T-helper 2 cell (primary cell): Measurements from ENCODE around the gene ATP9A.
A peak's percentile ranks its signal among the peaks of the same experiment; 100 is the strongest.
"Not testable (repeated sequence)": the region's sequence is repeated elsewhere in the genome, so short reads cannot be mapped to it uniquely, and the experiment has no call there.

Experiments used
- DNase-seq, 5 experiments: peaks; one replicate each; pipeline versions ENCODE4 v3.0.0 to v3.0.0-alpha.2; 2012 to 2022
- total RNA-seq, 2 donors: gene quantifications; one replicate each; lab custom pipeline; 2026; lab: John Stamatoyannopoulos, UW

ATP9A gene, protein sequence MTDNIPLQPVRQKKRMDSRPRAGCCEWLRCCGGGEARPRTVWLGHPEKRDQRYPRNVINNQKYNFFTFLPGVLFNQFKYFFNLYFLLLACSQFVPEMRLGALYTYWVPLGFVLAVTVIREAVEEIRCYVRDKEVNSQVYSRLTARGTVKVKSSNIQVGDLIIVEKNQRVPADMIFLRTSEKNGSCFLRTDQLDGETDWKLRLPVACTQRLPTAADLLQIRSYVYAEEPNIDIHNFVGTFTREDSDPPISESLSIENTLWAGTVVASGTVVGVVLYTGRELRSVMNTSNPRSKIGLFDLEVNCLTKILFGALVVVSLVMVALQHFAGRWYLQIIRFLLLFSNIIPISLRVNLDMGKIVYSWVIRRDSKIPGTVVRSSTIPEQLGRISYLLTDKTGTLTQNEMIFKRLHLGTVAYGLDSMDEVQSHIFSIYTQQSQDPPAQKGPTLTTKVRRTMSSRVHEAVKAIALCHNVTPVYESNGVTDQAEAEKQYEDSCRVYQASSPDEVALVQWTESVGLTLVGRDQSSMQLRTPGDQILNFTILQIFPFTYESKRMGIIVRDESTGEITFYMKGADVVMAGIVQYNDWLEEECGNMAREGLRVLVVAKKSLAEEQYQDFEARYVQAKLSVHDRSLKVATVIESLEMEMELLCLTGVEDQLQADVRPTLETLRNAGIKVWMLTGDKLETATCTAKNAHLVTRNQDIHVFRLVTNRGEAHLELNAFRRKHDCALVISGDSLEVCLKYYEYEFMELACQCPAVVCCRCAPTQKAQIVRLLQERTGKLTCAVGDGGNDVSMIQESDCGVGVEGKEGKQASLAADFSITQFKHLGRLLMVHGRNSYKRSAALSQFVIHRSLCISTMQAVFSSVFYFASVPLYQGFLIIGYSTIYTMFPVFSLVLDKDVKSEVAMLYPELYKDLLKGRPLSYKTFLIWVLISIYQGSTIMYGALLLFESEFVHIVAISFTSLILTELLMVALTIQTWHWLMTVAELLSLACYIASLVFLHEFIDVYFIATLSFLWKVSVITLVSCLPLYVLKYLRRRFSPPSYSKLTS
- total RNA-seq, result 0 to 2.2 reads per million in 2 donors

DNA sequence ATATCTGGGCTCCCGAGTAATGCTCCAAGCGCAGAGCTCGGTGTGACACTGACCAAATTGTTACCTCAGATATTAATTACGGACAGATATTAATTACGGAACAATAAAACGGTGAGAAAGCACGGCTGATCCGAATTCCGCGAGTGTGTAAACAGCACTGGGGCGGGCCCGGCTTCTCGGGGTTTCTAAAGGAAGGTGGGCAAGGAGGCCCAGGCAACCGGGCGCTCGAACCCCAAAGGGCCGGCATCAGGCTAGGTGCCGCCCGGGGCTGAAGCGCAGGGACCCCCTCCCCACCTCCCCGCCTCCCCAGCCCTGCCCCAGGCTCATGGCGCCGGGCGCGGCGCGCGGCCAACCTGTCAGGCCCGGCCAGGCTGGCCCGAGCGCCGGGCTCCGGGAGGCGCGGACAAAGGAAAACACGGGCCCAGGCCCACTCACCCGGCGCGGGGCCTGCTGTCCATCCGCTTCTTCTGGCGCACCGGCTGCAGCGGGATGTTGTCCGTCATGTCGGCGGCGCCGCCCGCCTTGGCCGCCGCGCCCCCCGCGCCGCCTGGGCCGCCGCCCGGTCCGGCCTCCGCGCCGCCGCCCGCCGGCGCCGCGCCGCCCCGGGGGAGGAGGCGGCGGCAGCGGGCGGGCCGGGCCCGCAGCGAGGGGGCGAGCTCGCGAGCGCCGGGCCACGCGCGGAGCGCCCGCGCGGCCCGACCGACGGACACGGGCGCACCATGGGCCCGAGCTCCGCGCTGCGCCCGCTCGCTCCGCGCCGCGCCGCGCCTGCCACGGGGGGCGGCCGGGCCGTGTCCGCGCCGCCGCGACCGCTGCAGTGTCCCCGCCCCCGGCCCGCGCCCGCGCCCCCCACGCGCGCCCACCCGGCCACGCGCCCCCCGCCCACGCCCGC lies at the start of gene ATP9A:
TSS of gene ATP9A (minus strand) at position 524 of the 892 bp plus-strand sequence. CDS start at position 503, 21 bp downstream.
- no peak for DNase-seq

DNA sequence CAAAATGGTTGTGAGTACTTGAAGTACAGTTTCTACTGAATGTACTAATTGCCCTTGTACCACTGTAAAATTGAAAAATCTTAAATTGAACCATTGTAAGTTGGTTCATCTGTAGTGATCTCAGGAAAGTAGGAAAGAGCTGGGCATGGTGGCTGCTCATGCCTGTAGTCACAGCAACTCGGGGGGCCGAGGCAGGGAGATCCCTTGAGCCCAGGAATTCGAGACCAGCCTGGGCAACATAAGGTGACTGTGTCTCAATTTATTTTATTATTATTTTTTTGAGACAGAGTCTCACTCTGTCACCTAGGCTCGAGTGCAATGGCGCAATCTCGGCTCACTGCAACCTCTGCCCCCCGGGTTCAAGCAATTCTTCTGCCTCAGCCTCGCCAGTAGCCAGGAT lies 48.7 kb upstream of the ATP9A start:
- not testable (repeated sequence) for DNase-seq

DNA sequence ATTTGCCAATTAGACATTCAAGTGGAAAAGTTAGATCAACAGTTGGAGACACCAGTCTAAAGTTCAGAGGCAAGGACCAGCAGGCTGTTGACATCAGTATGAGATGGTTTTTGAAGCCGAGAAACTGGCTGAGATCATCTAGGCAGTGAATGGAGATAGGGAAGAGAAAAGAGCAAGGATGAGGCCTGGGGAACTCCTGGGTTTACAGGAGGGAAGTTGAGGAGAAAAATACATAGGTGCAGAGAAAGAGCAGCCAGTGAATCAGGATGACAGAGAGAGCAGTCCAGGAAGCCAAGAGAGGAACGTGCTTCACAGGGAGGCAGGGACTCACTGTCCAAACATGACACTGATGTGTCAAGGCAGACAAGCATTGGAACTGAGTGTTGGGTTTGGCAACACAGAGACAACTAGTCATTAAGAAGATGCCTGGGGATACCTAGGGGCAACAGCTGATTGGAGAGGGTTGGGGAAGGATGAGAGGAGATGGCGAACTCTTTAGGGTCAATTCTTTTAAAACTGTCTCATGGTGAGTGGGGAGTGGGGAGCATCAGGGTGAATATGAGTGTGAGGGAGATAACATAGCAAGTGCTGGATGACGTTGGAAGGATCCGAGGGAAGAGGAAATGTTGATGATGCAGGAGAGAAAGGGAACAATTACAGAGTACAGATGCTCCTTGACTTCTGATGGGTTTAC lies 47.3 kb upstream of the ATP9A start:
- DNase-seq, result no peak

DNA sequence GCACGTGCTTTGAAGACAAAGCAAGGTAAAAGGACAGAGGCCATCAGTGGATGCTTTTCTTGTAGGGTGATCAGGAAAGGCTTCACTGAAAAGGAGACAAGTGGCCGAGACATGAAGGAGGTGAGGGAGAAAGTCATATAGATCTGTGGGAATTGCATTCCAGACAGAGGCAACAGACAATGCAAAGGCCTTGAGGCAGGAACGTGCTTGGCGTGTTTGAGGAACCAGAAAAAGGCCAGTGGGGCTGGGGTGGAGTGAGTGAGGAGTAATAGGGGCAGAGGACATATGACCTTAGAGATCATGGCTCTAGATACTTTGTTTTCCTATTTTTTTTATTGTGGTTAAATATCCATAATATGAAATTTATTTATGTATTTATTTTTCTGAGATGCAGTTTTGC lies 44.7 kb upstream of the ATP9A start:
- DNase-seq, result no peak

DNA sequence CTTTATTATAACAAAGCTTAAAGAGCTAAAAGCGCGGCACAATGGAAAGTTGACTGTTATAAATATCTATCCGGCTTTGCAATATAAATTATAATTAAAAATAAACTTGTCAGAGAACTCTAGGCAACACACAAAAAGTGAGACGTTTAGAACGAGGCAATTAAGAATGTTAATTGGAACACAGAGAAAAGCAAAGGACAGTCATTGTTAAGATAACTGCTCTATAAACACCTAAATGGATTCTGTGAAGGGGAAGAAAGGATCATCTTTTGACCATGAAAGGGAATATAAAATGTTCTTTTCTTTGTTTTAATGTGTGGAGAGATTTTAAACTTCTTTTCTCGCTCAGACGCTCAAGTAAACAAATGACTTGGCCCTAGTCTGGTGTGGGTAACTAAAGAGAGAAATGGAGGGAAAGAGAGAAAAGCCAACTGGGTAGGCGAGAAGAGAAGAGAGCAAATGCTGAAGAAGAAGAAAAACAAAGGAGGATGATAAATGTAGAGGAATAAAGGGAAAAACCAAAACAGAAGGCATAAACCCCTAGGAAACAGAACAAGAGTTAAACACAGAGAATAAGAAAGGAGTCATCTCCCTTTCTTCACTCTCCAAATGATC lies 43.4 kb upstream of the ATP9A start:
- DNase-seq, result no peak

DNA sequence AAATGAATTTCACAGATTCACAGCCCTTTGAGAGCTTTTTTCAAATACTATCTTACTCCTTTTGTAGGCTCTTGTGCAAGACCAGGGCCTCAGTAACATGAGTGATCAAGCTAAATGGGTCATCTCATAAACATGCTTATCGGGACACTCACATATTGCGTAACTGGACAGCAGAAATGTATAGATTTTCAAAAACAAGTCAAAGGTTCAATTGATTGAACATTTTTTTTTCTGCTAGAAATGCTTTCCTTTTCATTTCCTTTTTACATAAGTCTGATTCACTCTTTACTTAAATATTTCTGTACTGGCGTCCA lies 42.8 kb upstream of the ATP9A start:
- DNase-seq, result no peak

DNA sequence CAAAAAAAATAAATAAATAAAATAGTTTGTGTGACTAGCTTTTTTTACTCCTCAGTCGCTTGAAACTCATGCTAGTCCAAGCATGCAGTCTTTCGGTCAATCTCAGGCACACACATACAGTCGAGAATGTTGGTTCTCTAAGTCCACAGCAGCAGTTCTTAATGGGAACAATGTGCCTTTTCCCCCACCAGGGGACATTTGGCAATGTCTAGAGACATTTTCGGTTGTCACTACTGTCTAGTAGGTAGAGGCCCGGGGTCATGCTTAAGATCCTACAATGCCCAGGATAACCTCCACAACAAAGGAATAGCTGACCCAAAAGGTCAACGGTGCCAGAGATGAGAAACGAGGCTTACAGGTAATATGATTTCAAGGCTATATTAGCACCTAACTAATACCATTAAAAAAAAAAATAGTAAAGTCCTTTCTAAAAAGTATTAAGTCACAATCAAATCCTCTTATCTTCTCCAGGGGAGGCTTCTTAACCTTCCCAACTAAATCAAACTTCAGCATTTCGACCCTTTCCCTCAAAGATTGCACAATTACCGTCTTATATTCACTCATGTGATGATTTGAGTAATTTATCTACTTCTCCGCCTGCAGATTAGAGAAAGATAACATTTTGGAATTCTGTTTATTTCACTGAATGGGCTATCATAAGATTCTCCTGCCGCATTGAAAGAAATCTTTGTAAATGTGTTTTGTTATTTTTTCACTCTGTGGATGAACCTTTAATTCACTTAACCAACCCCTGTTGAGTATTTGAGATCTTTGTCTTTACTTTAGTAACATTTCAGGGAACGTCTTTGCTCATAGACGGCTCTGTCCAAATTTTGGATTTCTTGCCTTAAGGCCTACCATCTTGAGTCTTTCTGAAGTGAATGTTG lies 42.2 kb upstream of the ATP9A start:
- DNase-seq, result no peak

DNA sequence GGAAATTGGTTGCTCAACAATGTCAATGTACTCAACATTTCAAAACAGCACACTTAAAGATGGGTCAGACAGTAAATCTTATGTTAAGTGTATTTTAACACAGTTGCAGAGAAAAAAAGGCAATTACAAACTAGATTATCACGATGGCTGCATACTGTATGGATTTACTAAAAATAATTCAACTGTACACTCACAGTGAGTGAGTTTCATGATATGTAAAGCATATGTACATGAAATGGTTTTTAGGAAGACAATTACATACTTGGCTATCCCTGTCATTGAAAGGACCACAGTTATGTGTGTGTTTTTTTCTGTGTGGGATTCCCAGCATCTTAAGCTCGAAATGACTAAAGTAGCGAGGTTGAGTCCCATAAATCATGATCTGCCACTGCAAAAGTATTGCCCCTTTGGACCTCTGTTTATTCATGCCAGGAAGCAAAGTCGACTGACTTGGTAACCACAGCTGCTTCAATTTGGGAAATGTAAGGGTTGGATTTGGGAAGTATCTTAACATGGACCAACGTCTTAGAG lies 39.6 kb upstream of the ATP9A start:
- DNase-seq, result no peak

DNA sequence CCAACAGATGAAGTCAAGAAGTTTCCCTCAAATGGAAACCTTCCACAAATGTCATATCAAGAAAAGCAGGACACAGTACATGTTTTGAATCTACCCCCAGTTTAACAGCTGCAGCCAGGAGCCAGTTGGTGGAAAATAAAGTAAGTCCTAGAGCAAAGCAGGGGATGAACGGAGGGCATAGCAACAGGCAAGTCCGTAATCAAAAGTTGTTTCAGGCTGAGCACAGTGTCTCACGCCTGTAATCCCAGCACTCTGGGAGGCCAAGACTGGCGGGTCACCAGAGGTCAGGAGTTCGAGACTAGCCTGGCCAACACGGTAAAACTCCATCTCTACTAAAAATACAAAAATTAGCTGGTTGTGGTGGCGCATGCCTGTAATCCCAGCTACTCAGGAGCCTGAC lies 36.6 kb upstream of the ATP9A start:
- no peak for DNase-seq

DNA sequence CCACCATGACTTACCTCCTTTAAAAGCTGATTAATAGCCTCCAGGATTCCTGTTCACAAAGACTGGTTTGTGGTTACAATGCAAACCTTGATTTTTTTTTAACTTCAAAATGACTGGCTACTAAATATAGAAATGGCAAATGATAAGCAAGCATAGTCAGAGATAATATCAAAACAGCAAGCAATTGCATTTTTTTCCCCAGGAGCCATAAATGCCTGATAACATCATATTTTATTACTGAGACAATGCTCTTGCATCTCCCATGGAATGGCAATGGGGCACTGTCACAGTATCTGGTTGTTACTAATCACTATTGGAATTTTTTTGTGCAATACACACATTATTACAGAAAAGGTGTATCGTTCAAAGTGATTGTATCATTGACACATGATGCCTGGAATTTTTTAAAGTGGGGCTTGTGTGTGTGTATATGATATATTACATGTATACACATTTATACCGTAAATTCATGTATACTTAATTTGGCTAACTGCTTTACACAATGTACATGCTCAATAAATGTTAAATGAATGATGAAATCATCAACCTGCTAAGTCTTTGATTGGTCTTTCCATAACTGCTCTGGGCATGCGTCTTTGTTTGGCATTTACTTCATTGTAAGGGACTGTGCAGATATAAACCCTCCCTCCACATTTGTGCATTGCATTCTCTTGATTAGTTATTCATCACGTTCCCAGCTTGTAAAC lies 35.1 kb upstream of the ATP9A start:
- DNase-seq, result no peak

DNA sequence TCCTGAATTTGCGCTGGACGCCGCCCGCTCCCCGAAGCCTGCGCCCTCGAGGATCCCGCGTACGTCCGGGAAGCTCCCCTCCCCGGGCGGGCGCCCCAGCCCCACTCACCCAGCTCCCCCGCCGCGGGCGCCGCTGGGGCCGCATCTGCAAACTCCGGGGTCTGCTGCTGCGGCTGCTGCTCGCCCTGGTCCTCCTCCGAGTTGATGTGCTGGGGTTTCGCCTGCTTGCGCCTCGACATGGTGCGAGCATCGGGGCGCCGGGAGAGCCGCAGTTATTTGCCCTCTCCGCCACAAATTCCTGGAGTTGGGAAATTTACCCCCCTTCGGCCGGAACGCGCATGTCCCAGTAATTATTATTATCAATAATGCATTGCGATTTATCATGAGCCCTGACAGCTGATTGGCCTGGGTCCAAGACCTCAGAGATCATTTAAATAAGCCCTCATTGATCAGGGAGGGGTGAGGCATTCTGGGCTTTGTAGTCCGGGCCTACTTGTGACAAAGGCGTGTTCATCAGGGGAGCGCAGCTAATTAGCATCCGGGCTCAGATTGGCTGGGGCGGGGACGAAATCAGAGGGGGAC lies 34.1 kb upstream of the ATP9A start, which contains the start of gene SALL4:
TSS of gene SALL4 (minus strand) at position 352 of the 582 bp plus-strand sequence. CDS start at position 239, 113 bp downstream.
- no peak for DNase-seq

DNA sequence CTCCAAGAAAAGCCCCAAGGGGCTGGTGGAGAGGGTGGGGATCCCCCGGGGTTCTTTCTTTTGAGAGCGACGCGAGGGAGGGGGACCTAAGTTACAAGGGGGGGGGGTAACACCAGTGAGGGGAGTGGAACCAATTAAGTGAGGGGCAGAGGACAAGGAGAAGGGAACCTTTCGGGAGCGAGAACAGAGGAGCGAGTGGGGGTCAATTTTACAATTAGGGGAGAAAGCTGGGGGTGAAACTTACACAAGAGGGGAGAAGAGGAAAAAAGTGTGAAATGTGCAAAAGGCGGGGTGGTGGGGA lies 33.6 kb upstream of the ATP9A start:
- no peak for DNase-seq

DNA sequence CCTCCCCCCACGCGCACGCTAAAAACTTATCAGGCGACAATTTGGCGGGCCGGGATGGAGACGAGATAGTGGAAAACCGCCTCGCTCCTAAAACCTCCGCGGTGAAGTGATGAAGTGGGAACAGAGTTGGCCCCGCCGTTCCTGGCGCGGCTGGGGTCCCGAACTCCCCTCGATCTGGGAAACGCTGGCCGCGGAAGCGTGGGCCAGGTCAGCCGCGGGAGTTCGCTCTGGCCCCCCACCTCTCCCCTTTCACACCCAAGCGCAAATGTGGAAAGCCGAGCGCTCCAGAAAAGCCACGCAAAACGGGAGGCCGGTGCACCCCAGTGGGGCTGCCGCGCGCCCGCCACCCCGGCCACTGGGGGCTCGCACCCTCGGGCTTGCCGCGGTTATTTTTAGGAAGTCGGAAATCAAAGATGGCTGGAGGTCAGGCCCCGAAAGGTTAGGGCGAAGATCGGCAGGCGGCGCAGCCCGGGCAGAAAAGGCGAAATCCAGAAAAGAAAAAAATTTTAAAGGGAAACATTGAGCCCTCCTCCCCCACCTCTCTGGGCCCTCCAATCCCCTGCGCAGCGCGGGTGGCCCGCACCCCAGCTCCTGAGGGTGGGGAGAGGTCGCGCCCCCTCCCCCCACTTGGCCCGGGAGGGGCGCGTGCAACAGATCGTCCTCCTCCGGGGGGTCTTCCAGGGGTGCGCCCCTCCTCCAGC lies 33.1 kb upstream of the ATP9A start:
- no peak for DNase-seq

DNA sequence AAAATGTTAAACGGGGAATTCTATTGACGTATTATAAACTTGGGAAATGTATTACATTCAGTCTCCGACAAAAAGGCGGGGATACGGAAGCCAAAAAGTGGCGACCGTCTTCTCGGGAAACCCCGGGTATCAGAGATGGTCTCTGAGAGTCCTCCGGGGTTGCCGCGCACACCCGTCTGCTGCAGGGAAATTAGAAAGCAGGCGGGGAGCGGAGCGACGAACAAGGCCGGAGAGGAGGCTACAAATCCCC lies 32.6 kb upstream of the ATP9A start:
- DNase-seq, result peak in 1 of 5 experiments; percentile 3

DNA sequence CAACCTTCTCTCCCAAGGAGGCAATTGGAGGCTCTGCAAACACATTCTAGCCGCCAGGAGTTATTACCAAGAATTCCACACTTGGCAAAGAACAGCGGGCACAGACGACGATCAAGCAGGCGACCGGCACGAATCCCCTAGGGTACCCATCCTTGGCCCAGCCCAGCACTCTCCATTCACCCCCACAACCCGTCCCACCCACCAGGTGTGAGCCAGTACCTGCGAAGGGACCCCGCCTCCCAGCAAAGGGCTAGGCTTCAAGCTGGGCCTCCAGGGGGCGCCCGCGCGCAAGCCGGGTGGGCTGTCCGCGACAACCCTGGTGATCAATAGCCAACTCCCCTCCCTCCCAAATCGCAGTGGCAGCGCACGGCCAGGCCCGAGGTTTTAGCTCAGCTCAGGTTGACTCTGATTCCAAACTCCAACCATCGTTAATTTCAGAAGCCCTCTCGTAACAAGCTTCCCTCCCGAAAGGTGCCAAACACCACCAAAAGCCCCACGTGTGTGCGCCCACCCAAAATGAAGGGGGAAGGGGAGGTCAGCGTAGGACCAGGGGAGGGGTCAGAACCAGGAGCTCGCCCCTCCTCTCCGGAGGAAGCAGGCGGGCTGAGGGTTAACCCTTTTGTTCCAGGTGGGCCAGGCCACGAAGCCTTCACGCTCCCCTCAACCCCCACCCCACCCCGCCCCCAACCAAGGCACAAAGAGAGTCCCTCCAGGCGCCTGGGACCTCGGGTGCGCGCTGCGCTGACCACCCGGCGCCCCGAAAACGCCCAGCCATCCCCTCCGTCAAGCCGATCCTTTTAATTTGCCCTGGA lies 32.1 kb upstream of the ATP9A start:
- peak in 4 of 5 experiments; percentile 15 to 43 (median 36) for DNase-seq

DNA sequence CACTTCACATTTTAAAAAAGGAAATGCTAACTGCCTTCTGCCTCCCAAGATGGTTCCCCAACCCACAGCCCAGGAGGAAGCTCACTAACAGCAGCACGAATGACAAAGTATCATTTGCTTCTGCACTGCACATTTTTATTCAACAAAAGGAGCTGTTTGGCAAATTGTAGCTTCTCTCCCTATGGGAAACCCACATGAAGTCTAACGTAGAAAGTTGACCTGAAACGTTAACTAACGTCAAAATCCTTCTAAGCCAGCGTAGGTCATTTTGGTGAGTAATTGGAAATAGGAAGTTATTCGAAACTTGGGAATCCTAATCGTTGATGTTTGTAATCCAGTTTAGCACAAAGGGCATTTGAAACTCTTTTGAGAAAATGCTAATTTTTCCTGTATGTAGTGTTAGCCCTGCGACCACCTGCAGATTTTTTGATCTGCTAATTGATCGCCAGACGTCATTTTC lies 31.2 kb upstream of the ATP9A start:
- DNase-seq, result no peak

DNA sequence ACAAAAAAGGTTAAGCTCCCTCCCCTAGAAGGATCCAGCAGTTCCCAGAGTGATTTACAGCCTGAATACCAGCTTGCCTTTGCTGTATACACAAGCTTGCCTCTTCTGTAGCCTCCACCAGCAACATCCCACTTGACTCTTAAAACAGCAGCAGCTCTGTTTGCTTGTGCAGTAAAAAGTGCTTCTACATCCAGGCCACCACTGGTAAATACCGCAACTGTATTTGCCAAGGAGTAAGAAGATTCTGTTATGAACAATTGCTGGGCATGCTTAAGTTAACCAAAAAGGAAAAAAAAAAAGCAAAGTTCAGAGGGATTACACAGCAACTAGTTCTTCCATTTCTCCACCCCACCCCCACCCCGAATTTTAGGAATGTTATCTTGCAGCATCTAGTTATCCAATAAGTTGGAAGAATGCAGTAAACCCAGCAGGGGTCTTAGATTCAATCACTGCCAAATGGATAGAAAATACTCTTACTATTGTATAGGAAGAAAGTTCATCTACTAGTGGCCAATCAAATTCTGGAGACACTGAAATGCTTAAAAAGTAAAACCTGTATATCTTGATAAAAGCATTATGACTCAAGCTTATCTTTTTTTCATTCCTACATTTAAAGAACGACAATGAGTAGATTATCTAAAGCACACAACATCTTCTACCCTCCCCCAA lies 29.3 kb upstream of the ATP9A start:
- no peak for DNase-seq
